Measurements from ENCODE around the gene CCDC27. TPM values are rescaled to one million over a fixed set of nuclear protein-coding genes. Genes with fewer than 3 reads are reported as not detected.
"Not testable (repeated sequence)": the region's sequence is repeated elsewhere in the genome, so short reads cannot be mapped to it uniquely, and the experiment has no call there.

CCDC27 gene
- total RNA-seq, 1 donor from 2014 or later: not detected

DNA sequence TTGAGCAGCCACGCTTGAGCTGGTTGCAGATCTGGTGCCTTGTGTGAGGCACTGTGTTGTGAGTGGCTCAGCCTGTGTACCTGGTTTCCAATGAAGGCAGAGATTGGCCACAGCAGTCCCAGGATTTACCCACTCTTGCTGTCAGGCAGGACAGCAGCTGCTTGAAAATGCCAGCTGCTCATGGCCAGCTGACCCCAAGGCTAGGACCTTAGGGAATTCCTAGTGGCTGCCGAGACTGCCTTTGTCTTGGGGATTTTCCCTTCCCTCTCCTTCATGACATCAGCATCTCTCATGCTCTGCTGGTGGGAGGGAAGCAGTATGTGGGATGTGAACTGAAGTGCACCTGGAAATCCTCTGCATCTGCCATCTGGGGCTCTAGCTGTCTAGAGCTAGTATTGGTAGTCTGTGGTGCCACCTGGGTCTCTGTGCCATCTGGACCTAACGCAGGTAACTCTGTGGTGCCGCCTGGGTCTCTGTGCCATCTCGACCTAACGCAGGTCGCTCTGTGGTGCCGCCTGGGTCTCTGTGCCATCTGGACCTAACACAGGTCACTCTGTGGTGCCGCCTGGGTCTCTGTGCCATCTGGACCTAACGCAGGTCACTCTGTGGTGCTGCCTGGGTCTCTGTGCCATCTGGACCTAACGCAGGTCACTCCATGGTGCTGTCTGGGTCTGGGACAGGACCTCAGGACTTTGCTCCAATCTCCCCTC lies 47.9 kb downstream of the CCDC27 start:
- Histone ChIP-seq H3K36me3 (ENCODE audit: control insufficient read depth, insufficient read depth, low read length) (no peaks in the 10 kb centered on the region), H3K4me3 (ENCODE audit: low read depth, low read length) (no peak overlapping the region), H3K27me3 (ENCODE audit: control insufficient read depth, insufficient read depth, low read length) (no peaks in the 10 kb centered on the region)
- DNase-seq (ENCODE audit: low read depth) (no peak), FAIRE-seq (no peak)
- TF ChIP-seq, protein P1, sequence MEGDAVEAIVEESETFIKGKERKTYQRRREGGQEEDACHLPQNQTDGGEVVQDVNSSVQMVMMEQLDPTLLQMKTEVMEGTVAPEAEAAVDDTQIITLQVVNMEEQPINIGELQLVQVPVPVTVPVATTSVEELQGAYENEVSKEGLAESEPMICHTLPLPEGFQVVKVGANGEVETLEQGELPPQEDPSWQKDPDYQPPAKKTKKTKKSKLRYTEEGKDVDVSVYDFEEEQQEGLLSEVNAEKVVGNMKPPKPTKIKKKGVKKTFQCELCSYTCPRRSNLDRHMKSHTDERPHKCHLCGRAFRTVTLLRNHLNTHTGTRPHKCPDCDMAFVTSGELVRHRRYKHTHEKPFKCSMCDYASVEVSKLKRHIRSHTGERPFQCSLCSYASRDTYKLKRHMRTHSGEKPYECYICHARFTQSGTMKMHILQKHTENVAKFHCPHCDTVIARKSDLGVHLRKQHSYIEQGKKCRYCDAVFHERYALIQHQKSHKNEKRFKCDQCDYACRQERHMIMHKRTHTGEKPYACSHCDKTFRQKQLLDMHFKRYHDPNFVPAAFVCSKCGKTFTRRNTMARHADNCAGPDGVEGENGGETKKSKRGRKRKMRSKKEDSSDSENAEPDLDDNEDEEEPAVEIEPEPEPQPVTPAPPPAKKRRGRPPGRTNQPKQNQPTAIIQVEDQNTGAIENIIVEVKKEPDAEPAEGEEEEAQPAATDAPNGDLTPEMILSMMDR (IDR thresholded peaks at IDR 0.05; ENCODE audit: insufficient read depth, low read length, severe bottlenecking): no peak

DNA sequence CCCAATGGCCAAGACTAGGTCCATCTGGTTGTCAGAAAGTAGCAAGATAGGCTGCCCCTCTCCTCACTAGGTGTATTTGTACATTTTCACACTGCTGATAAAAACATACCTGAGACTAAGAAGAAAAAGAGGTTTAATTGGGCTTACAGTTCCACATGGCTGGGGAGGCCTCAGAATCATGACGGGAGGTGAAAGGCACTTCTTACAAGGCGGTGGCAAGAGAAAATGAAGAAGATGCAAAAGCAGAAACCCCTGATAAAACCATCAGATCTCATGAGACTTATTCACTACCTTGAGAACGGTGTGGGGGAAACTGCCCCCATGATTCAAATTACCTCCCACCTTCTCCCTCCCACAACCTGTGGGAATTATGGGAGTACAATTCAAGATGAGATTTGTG lies 48.5 kb downstream of the CCDC27 start:
- not testable (repeated sequence) for H3K36me3 ChIP-seq (ENCODE audit: control insufficient read depth, insufficient read depth, low read length); DNase-seq (ENCODE audit: low read depth); H3K4me3 ChIP-seq (ENCODE audit: low read depth, low read length); H3K27me3 ChIP-seq (ENCODE audit: control insufficient read depth, insufficient read depth, low read length)
- peak; percentile 79 for FAIRE-seq

DNA sequence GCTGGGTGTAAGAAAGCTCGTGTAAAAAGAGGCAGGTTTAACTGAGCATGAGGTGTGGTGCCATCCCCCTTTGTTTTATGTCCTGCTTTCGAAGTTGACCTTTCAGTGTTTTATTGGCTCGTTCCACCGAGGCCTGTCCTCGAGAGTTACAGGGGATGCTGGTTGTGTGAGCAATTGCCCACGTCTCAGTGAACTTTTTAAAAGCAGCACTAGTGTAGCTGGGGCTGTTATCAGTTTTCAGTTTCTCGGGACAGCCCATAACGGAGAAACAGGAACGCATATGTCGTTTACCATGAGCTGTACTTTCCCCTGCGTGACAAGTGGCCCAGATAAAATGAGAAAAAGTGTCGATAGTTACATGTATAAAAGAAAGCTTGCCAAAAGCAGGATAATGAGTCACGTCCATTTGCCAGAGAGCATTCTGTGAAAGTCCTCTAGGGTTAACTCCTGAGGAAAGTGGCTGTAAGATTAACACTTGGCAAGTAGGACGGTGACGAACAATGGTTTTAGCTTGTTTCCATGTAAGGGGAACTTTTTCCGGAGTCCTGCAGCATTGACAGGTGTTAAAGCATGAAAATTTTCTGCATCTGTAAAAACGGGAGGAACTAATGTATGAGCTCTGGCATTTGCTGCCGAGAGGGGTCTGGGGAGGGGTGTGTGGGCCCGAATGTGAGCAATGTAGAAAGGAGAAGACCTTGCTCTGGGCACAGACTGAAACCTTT lies 51.8 kb downstream of the CCDC27 start:
- Histone ChIP-seq H3K36me3 (ENCODE audit: control insufficient read depth, insufficient read depth, low read length) (no peaks in the 10 kb centered on the region), H3K4me3 (ENCODE audit: low read depth, low read length) (no peak overlapping the region), H3K27me3 (ENCODE audit: control insufficient read depth, insufficient read depth, low read length) (no peaks in the 10 kb centered on the region)
- FAIRE-seq: no peak
- no peak for DNase-seq (ENCODE audit: low read depth)
- TF ChIP-seq, protein P1 (IDR thresholded peaks at IDR 0.05; ENCODE audit: insufficient read depth, low read length, severe bottlenecking): no peak

DNA sequence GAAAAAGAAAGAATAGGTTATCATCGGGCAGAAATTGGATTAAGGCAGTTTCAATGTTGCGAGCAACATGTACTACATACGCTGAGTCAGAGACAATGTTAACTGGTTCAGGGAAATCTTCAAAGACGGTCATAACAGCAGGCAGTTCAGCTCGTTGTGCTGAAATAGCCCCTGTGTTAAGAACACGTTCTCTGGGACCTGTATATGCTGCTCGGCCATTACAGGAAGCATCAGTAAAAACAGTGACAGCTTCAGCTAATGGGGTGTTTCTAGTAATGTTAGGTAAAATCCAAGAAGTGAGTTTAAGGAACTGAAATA lies 52.3 kb downstream of the CCDC27 start:
- not testable (repeated sequence) for H3K36me3 ChIP-seq (ENCODE audit: control insufficient read depth, insufficient read depth, low read length); FAIRE-seq; H3K27me3 ChIP-seq (ENCODE audit: control insufficient read depth, insufficient read depth, low read length); DNase-seq (ENCODE audit: low read depth); H3K4me3 ChIP-seq (ENCODE audit: low read depth, low read length)

DNA sequence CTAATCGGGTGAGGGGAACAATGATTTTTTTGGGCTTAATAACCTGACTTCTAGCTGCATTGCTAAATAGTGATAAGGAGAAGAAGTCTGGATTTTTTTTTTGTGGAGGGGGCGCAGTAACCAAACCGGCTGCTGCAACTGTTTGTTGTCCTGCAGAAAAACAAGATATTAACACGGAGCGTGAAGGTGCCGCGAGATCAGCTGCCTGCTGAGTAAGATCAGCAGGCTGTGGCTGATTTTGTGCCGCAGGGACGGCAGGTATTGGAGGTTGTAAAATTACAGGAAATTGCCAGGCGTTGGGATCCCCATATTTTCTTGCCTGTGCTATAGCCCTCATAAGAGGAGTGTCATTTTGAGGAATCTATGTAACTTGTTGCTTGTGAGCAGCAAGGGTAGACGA lies 52.8 kb downstream of the CCDC27 start:
- DNase-seq (ENCODE audit: low read depth) (no peak), FAIRE-seq (no peak)
- Histone ChIP-seq H3K27me3 (ENCODE audit: control insufficient read depth, insufficient read depth, low read length) (no peaks in the 10 kb centered on the region), H3K4me3 (ENCODE audit: low read depth, low read length) (no peak overlapping the region), H3K36me3 (ENCODE audit: control insufficient read depth, insufficient read depth, low read length) (no peaks in the 10 kb centered on the region)
- TF ChIP-seq, protein P1 (IDR thresholded peaks at IDR 0.05; ENCODE audit: insufficient read depth, low read length, severe bottlenecking): no peak

DNA sequence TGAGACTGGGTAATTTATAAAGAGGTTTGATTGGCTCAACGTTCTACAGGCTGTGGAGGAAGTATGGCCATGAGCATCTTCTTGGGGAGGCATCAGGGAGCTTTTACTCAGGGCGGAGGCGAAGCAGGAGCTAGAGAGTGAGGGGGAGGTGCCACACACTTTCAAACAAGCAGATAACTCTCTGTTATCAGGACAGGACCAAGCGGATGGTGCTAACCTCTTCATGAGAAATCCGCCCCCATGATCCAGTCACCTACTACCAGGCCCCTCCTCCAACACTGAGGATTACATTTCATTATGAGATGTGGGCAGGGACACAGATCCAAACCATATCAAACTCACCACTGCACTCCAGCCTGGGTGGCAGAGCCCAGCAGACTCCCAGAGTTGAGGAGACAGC lies 55.5 kb downstream of the CCDC27 start:
- Histone ChIP-seq H3K27me3 (ENCODE audit: control insufficient read depth, insufficient read depth, low read length) (no peaks in the 10 kb centered on the region), H3K4me3 (ENCODE audit: low read depth, low read length) (no peak overlapping the region), H3K36me3 (ENCODE audit: control insufficient read depth, insufficient read depth, low read length) (no peaks in the 10 kb centered on the region)
- no peak for DNase-seq (ENCODE audit: low read depth)
- FAIRE-seq: no peak
- TF ChIP-seq, protein P1 (IDR thresholded peaks at IDR 0.05; ENCODE audit: insufficient read depth, low read length, severe bottlenecking): no peak

DNA sequence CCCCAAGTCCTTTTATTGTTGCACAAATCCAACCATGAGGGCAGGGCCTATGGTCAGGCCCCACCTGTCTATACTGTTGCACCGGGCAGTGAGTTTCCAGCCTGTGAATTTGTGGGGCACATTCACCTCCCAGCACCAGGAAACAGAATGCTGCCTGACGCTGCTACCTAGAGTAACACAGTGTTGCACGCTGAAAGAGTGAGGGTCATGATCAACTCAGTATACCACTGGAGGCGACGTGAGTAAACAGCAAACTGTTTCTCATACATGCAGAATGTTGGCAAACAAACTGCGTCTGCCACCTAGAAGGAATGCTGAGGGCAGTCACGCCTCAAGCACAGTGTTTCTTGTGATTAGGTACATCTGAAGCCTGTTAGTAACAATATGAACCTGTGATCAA lies 57.4 kb downstream of the CCDC27 start:
- no peaks in the 10 kb centered on the region for H3K36me3 ChIP-seq (ENCODE audit: control insufficient read depth, insufficient read depth, low read length)
- H3K4me3 ChIP-seq (ENCODE audit: low read depth, low read length): no peak overlapping the region
- FAIRE-seq: no peak
- no peaks in the 10 kb centered on the region for H3K27me3 ChIP-seq (ENCODE audit: control insufficient read depth, insufficient read depth, low read length)
- DNase-seq (ENCODE audit: low read depth): peak; percentile 57
- TF ChIP-seq, protein P1 (IDR thresholded peaks at IDR 0.05; ENCODE audit: insufficient read depth, low read length, severe bottlenecking): no peak

DNA sequence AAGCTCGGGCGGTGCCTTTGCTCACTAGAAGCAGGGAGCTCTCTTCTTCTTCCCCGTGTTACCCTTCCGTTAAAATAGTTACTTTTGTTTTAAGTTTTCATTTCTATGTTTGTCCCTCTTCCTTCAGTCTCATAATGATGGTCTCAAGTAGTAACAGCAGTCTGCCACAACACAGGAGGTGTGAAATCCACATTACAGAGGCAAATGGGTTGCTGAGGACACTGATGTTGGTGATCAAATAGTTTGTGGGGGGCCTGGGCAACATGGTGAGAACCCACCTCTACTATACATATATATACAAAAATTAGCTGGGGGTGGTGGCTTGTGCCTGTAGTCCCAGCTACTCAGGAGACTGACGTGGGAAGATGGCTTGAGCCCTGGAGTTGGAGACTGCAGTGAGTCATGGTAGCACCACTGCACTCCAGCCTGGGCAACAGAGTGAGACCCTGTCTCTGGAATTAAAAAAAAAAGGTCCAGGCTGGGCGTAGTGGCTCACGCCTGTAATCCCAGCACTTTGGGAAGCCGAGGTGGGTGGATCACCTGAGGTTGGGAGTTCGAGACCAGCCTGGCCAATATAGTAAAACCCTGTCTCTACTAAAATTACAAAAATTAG lies 58.0 kb downstream of the CCDC27 start:
- peak; percentile 40 for DNase-seq (ENCODE audit: low read depth)
- not testable (repeated sequence) for H3K36me3 ChIP-seq (ENCODE audit: control insufficient read depth, insufficient read depth, low read length); H3K27me3 ChIP-seq (ENCODE audit: control insufficient read depth, insufficient read depth, low read length); FAIRE-seq; H3K4me3 ChIP-seq (ENCODE audit: low read depth, low read length)

Measured in bronchial epithelial cell (primary cell).